ENCODE measurements around the gene THAP7.

Gene THAP7

DNA sequence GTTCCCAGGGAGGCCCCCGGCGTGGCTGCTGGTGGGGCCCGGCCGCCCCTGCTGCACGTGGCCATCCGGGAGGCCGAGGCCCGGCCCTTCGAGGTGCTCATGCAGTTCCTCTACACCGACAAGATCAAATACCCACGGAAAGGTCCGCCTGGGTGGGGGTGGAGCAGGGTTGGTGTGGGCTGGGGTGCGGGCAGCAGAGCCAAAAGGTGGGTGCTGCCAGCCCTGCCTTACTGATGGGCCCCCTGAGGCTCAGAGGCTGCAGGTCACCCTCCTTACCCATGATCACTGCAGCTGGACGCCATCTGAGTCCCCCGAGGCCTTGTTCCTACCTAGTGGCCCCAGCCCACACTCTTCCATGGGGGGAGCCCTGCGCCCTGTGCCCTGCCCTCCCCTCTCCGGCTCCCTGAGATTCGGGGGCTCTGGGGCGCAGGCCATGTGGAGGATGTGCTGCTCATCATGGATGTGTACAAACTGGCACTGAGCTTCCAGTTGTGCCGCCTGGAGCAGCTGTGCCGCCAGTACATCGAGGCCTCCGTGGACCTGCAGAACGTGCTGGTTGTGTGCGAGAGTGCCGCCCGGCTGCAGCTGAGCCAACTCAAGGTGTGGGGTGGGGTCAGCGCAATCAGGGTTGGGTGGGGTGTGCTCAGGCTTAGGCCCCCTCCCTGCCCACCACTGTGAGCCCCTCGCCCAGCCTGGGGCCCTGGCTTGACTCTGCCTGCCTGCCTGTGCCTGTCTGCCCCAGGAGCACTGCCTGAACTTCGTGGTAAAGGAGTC is 7.6 kb downstream of the THAP7 start:
- no peak for DNase-seq (ENCODE audit: low read depth in 2 of 2)

DNA sequence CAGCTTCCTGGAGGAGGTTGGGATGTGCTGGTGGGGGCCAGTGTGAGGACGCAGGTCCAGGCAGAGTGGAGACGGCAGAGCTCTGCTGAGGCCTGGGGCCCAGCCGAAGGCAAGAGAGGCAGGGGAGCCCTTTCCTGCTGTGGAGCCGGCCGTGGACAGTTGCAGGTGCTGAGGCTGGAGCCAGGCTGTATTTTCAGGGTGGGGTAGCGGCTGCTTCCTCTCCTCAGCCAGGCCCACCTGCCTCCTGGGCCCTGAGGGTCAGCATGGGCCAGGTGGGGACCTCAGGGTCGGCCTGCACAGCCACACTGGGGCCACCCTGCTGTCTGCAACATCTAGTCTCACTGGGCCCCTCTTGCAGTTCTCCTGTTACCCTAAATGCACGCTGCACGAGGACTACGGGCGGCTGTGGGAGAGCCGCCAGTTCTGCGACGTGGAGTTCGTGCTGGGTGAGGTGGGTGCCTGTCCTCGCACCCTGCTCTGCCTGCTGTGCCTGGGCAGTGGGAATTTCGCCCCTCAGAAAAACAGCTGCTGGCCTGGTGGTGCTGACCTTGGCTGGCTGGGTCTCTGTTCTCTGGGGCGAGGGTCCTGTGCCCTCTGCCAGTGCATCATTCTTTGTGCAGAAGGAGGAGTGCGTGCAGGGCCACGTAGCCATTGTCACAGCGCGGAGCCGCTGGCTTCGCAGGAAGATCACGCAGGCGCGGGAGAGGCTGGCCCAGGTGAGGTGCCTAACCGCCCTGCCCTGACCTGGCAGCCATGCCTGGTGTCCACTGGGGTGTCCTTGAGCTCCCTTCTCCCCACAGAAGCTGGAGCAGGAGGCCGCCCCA is 8.4 kb downstream of the THAP7 start:
- no peak for DNase-seq (ENCODE audit: low read depth in 2 of 2)

DNA sequence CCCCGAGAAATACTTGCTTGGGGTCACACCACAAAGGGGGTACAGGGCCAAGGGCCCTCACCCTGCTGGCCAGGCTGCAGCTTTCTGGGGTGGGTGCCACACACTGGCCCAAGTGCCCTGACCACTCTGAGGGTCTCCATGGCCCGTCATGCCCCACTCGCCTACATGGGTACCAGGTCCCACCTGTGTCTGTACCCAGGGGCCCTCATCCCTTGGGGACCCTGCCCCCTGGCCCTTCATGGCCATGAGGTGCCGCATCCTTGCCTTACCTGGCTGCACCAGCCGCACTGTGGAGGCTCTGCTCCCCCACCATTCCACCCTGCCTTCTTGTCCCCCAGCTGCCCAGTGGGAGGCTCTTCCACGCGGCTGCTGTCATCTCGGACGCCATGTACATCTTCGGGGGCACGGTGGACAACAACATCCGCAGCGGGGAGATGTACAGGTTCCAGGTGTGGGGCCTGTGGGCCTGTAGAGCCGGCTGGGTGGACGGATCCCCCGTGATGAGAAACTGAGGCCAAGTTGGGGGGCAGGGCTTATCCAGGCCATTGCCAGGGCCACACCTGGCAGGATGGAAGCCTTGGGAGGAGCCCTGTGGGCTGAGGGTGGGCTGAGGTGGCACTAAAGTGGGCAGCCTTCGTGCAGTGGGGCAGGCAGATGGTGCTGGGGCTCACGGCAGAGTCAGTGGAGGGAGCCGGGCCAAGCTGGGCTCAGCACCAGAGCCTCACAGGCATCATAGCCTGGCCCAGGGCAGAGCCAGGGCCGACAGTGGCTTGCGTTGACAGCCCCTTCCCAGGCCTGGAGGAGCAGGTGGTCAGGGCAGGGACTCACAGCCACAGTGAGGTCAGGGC is 9.2 kb downstream of the THAP7 start:
- DNase-seq (ENCODE audit: low read depth in 2 of 2) = no peak

DNA sequence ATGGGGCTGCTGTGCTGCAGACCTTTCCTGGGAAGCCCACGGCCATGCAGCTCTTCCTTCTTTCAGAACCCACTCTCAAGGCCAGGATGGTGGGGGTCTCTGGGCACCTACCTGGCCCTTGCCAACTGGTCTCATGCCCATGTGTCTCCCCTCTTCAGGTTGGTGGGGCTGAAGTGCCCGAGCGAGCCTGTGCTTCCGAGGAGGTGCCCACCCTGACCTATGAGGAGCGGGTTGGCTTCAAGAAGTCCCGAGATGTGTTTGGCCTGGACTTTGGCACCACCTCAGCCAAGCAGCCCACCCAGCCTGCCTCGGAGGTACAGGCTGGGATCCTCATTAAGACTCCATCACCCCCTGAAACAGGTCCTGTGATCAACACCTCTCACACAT is 9.9 kb downstream of the THAP7 start:
- no peak for DNase-seq (ENCODE audit: low read depth in 2 of 2)

DNA sequence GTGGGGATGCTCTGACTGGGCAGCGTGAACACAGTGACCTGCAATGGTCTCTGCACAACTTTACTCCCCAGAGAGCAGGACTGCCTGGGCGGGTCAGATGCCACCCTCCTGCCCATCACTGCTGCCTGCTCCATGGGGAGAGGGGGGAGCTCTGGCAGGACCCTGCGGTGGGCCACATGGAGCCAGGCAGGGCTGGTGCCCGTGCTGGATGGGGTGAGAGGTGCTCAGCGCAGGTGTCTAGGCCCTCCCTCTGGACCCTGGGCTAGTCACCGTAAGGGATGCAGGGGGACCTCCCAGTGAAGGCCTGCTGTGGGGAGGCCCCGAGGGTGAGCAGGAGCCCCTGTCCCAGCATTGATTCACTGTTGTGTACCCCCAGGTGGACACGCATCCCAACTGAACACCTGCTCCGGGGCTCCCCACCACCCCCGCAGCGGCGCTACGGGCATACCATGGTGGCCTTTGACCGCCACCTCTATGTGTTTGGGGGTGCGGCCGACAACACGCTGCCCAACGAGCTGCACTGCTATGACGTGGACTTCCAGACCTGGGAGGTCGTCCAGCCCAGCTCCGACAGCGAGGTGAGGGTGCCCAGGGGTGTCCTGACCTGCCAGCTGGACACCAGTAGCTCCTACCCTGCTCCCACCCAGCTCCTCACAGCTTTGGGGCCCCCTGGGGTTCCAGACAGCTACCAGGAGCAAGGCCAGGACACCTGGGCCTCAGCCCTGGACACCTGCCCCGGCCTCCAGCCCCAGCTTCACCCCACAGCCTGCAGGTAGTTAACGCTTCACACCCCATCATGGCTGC is 10.5 kb downstream of the THAP7 start:
- DNase-seq (ENCODE audit: low read depth in 2 of 2) = no peak

DNA sequence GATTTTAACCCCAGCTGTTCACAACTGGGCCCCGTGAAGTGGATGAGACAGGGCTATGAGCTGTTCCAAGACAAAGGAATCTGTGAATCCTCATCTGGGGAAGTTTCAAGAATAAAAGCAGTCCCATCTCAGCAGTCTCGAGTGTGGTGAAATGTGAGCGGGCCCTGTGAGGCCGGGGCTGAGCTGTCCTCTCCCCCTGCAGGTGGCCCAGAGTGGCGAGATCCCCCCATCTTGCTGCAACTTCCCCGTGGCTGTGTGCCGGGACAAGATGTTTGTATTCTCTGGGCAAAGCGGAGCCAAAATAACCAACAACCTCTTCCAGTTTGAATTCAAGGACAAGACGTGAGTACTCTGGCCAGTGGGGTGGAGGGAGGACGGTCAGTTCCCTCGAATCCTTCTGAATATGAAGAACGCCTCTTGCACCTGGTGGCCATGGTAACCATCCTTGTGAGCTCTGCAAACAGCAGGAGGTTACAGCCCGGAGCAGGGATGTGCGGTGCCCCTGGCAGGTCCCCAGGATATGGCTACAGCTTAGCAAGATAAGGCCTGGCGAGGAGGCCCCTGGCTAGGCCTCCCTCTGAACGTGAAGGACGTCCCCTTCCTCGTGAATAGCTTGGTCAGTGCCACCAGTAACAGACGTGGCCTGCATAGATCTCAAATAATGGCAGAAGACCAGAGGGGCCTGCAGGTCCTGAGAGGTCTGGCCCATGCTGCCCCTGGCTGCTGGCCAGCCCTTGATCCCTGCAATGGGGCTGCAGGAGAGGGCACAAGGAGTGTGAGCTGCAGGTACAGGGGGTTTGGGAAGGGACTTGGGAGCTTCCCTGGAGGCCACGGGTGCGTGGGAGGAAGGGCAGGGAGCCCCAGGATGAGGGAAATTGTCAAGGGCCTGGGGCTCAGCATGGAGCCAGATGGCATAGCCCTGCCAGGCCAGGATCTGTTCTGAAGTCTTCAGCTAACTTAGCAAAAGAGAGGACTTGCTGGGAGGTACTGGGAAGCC is 11.4 kb downstream of the THAP7 start:
- DNase-seq (ENCODE audit: low read depth in 2 of 2) = no peak

DNA sequence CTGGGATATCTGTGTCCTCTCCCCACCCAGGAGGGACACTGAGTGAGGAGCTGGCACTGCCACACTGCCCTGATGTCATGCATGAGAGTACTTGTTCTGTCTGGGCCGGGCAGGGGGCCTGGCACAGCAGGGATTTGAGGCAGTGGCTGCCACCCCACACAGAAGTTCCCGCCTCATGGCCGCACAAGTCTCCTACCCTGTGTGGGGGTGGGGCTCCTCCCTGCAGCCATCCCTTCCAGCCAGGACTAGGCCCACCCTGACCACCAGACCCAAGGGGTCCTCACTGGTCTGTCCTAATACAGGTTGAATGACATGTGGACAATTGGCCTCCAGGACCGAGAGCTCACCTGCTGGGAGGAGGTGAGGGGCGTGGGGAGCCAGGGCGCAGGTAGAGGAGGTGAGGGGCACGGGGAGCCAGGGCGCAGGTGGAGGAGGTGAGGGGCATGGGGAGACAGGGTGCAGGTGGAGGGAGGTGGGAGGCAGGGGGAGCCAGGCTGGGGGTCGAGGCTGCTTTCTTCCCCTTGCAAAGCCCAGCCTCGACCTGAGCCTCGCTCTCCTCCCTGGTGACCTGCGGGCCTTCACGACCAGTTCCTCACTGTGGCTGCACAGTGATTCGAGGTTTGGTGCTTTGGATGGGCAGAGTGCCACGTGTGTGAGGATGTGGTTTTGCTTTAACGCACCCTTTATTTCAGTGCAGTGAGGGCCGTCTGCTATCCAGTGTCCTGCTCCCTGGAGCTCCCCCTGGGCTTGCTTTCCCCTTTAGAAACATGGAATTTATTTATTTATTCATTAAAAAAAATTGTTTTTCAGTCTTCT is 12.4 kb downstream of the THAP7 start:
- no peak for DNase-seq (ENCODE audit: low read depth in 2 of 2)

DNA sequence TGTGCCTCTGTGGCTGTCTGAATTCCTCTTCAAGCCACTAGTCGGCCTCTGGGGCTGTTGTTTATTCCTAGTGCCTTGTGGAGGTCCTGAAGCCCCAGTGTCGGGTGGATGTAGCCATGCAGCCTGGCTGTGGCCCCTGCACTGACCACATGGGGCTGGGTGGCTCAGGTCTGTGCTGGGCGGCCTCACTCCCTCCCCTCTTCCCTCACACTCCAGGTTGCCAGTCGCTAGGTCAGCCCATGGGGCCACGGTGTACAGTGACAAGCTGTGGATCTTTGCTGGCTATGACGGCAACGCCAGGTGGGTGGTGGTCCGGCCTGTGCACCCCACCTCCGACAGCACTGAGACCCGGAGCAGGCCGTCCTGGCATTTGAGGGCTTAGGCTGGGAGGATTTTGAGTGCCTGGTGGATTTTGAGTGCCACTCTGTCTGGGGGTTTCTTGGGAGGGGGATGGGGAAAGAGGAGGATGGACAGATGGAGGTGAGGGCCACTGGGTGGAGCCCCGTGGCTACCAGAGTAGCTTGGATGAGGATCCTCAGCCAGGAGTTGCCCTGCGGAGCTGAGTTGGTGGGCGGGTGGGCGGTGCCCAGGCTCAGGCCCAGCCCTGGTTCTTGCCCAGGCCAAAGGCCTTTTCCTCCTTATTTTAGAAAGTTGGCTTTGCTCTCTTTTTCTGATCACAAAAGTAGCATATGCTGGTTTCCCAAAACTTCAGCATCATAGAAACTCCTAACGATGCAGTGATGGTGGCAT is 13.2 kb downstream of the THAP7 start:
- DNase-seq (ENCODE audit: low read depth in 2 of 2) = no peak

DNA sequence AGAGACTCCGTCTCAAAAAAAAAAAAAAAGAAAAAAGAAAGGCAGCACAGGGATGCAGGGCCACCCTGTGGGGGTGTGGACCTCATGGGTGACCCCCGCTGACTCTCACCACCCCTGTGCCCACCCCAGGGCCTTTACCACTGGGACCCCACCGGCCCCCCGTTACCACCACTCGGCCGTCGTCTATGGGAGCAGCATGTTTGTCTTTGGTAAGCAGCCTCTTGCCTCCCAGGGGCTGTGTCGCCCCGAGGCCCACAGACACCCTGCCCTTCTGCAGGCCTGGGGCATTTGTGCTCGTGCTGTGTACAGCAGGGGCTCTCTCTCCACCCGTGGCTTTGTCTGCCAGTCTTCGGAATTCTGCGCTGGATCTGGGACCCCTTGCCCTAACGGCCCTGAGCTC is 14.5 kb downstream of the THAP7 start:
- DNase-seq (ENCODE audit: low read depth in 2 of 2) = no peak

DNA sequence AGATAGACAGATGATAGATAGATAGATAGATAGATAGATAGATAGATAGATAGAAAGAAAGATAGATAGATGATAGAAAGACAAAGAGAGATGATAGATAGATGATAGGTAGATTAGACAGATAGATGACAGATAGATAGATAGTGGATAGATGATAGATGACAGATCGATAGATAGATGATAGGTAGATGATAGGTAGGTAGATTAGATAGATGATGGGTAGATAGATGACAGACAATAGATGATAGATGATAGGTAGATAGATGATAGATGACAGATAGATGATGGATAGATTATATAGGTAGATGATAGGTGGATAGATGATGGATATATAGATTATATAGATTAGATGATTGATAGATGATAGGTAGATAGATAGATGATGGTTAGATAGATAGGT is 15.6 kb downstream of the THAP7 start:
- DNase-seq (ENCODE audit: low read depth in 2 of 2) = no peak

DNA sequence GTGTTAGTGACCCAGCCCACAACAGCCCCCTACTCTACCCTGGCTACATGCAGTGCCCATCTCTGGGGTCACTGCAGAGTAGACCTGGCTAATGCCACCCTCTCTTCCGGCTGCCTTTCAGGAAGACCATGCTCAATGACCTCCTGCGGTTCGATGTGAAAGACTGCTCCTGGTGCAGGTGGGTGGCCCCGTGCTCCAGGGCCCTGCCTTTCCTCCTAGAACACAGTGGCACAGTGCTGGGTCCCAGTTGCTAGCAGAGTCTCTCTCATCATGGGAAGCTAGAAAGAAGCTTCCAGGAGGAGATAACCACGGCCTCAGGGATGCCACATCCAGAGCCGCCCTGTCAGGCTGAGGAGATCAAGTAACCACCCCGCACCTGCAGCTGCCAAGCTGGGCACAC is 16.2 kb downstream of the THAP7 start:
- no peak for DNase-seq (ENCODE audit: low read depth in 2 of 2)

DNA sequence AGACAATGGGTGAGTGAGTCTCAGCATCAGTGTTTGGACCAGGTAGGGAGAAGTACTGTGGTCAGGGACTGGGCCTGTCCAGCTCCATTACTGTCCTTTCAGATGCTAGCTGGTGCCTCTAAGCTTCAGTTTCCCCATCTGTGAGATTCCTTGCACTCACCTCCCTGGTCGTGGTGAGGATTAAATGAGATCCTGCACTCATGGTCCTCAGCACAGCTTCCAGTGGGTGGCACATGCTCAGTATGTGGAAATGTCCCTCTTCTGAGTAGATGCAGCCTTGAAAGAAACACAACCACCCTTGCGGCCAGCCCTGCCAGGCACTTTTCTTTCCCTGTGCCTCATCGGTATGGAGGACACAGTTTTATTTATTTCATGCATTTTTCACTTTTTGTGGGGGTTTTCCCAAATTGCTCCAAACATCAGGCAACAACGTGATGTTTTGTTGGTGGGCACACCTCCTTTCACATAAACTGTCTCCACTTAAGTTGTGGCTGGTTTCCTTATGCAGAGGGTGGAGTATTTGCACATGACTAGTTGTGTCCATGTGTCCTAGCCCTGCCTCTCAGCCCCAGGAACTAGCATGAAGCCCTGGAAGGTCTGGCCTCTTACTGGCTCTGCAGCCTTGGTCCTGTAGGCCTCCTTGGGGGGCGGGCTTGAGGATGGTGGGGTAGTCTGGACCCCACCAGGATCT is 18.7 kb downstream of the THAP7 start:
- no peak for DNase-seq (ENCODE audit: low read depth in 2 of 2)

DNA sequence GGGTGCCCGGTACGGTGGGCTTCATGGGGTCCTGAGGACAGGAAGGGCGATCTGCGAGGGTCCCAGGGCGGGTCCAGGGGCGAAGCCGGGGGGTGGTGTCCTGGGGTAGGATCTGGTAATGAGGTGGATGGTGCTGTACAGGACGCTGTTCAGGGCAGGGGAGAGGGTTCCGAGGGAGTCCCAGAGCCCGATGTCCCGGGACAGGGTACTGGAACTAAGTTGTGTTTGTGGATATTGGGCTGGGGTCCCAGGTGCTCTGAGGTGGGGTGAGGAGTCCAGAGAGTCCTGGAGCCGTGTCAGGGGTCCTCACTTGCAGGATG is 19.4 kb downstream of the THAP7 start:
- no peak for DNase-seq (ENCODE audit: low read depth in 2 of 2)

DNA sequence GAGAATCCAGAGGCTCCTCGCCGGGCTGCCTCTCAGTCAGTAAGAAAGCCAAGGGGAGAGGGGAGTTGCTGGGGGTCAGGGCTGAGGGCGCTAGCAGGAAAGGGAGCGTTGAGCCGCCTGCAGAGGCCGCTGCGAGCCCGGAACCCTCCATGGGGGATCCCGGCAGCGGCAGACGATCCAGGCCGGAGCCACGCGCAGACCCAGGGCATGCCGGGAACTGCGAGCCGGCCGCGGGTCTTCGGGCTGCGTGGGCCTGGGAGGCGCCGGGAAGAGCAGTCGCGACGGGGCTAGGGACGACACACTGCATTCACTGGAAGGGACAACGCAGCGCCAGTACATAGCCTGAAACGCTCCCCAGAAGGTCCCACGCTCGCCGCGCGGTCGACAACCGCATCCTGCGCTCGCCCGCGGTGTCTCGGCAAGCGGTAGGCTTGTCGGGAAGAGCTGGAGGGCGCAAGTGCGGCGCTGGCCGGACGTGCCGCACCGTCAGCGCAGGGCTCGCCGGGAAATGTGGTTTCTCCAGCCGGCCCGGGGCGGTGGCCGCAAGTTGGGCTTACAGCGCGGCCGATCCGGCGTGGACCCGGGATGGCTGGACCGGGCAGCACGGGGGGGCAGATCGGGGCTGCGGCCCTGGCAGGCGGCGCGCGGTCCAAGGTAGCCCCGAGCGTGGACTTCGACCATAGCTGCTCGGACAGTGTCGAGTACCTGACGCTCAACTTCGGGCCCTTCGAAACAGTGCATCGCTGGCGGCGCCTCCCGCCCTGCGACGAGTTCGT is 19.9 kb downstream of the THAP7 start, which contains the start of gene LZTR1:
TSS of gene LZTR1 (plus strand) at position 511 of the 776 bp plus-strand sequence. CDS start at position 586, 75 bp downstream.
- peak; percentile 34 to 50 for DNase-seq (ENCODE audit: low read depth in 2 of 2)

DNA sequence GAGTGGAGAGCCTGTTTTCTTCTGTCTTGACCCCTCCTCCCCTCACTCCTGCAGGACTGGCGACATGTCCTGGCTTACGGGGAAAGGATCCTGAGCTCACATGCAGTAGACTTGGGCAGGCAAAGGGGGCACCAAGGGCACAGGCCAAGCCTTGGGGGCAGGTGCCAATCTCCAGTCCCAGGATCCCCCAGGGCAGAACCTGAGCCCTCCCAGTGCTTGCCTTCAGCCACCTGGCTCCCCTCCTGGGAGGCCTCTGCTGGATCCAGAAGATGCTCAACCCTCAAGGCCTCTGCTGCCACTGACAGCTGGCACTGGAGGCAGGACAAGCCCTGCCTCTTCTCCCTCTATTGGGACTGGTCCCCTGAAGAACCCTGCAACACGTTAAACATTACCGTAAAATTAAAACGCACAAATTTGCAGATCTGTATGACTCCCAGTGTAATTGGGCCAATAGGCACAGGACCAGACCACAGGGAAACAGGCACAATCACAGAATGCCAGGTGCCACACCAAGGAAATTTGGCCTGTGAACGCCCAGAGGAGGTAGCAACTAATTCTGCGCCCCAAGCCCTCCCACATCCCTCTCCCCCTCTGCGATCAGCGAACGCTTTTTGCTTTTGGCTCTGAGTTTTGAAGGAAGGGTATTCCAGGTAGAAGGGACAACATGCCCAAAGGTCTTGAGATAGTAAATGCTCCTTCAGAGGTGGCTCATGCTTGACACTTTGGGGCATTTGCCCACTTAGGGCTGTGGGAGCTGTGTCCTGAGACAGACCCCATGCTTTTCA is 20.8 kb downstream of the THAP7 start:
- DNase-seq (ENCODE audit: low read depth in 2 of 2) = no peak

DNA sequence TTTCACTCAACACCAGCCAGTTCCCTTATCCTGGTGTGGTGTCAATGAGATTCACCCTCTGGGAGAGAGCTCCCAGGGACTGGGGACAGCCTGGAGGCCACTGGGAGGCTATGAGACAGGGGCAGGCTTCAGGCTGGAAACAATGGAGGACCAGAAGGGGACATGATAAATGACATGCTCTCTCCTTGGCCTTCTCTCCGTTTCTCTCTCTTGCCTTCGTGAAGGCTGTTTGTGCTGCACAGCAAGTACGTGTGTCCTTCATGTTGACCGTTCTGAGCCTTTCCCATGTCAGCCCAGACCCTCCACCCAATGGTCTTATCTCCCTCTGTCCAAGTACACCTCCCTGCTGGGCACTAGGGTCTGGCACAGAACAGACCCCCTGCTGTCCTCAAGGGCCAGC is 21.4 kb downstream of the THAP7 start:
- DNase-seq (ENCODE audit: low read depth in 2 of 2) = no peak

All from stimulated activated CD8-positive, alpha-beta memory T cell treated with anti-CD3 and anti-CD28 coated beads, Interleukin-15, amount 100 ng/mL, for 4 hours (primary cell).